GM10266 (cell line): ENCODE data around the gene BMP7.
"Not testable (repeated sequence)": the region's sequence is repeated elsewhere in the genome, so short reads cannot be mapped to it uniquely, and the experiment has no call there.

Experiments
- DNase-seq: peaks from one replicate; pipeline ENCODE4 v3.0.0; 2012; ENCODE audit errors: extremely low spot score
- TF ChIP-seq, protein P1 (sequence below): IDR thresholded peaks from 2 replicates; pipeline ENCODE4 v1.5.1; 2012; ENCODE audit warnings: mild to moderate bottlenecking, low read depth; ENCODE audit not compliant: control insufficient read depth, insufficient read depth; ENCODE audit errors: missing control alignments

Gene BMP7

DNA sequence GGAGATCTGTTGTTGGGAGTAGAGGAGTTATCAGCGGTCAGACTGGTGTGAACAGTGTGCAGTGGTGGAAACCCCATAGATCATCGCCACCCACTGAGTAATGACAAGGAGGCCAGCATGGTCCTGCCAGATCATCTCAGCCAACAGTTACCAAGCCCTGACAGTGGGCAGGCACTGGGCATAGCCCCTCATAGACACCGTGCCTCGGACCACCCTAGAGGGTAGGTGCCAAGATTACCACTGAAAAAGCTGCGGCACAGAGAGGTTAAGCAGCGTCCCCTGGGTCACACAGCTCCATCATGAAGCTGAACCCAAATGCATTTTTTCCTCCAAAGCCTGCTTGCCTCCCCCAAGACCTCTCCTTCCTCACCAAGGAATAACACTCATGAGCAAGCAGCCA lies 21.5 kb upstream of the BMP7 start:
- no peak for DNase-seq
- TF ChIP-seq, protein P1, sequence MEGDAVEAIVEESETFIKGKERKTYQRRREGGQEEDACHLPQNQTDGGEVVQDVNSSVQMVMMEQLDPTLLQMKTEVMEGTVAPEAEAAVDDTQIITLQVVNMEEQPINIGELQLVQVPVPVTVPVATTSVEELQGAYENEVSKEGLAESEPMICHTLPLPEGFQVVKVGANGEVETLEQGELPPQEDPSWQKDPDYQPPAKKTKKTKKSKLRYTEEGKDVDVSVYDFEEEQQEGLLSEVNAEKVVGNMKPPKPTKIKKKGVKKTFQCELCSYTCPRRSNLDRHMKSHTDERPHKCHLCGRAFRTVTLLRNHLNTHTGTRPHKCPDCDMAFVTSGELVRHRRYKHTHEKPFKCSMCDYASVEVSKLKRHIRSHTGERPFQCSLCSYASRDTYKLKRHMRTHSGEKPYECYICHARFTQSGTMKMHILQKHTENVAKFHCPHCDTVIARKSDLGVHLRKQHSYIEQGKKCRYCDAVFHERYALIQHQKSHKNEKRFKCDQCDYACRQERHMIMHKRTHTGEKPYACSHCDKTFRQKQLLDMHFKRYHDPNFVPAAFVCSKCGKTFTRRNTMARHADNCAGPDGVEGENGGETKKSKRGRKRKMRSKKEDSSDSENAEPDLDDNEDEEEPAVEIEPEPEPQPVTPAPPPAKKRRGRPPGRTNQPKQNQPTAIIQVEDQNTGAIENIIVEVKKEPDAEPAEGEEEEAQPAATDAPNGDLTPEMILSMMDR, result no peak

DNA sequence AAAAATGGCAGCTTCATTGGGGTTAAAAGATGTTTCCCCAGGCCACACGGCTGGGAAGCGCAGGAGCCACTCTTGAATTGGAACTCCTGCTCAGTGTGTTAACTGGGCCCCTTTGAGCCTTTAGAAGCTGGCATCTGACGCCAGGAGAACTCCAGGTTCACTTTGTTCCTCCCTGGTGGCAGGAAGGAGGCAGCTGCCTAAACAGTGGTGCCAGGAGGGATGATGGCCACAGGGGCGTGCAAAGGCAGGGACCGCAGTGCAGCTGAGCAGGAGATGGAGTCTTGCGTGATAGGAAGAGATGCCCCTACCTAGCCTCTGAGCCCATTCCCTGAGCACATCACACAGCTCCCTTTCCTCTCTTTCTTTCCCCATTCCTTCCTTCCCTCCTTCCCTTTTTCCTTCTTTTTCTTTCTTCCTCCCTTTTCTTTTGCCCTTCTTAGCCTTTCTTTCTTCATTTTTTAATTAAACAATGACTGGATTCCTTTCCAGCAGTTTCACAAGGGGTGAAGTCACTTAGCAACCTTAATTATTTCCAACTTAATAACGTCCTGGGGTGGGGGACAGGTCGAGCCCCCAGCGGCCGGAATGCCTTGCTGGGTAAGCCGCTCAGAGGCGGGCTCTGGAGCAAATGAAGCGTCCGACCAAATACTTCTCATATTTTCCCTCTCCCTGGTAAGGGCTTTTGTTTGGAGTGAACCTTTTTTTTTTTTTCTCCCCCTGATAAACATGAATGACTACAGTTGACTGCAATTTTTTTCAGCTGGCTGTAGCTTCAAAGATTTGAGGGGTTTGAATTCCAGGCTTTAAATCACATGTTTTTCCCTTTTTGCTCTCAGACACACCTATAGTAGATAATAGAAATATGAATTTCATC lies 20.8 kb upstream of the BMP7 start:
- no peak for DNase-seq
- TF ChIP-seq, protein P1, result no peak

DNA sequence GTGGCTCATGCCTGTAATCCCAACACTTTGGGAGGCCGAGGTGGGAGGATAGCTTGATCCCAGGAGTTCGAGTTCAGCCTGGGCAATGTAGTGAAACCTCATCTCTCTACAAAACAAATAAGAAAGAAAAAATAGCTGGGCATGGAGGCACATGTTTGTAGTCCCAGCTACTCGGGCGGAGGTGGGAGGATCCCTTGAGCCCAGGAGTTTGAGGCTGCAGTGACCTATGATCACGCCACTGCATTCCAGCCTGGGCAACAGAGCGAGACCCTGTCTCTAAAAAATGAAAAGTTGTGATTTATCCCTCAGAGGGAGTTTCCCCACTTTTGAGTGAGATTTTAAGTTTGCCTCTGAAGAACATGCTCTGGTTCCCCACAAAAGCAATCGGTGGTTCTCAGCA lies 17.4 kb upstream of the BMP7 start:
- no peak for DNase-seq
- TF ChIP-seq, protein P1, result no peak

DNA sequence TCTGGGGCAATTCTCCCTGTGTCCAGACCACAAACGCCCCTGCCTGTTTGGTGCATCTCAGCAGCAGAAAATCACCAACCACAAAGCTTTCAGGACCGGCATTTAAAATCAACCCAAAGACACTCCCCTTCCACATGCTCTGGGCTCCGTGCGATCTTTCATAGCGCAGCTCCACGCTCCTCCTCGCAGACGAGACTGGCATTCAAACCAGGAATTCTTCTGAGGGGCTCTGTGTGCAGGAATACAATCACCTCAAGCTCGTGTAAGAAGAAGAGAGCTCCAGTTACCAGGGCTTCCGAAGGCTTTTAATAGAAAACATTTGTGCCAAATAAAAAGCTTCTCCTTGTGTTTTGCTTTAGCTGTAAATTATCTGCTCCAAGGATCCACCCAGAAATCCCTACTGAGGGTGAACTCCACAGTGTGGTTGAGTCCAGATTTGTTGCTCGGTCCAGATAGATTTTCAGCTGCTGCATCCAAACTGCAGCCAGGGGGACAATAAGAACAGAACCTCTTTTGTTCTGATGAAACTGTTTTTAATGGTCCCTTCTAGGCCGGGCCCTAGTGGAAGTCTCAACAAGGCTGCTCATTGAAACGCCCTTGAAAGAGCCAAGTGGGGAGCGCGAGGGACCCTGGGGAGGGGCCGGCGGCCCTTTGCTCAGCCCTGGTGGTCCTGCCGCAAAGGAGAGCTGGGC lies 16.4 kb upstream of the BMP7 start:
- DNase-seq, result no peak
- TF ChIP-seq, protein P1, result no peak

DNA sequence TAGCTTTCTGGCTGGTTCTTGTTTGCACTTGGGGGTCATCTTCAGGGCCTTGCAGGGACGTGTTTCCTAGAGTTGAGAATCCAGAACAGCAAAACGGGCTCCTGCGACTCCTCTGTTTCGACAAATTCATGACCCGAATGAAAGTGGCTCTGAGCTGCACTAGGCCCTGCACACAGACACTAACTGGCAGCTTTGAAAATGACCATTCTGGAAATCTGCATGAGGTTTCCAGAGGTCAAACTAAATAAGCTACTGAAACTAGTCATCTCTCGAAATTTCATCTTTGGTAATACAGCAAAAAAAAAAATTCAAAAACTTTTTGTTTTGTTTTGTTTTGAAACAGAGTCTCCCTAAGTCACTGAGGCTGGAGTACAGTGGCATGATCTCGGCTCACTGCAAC lies 15.5 kb upstream of the BMP7 start:
- TF ChIP-seq, protein P1, result no peak
- DNase-seq, result no peak

DNA sequence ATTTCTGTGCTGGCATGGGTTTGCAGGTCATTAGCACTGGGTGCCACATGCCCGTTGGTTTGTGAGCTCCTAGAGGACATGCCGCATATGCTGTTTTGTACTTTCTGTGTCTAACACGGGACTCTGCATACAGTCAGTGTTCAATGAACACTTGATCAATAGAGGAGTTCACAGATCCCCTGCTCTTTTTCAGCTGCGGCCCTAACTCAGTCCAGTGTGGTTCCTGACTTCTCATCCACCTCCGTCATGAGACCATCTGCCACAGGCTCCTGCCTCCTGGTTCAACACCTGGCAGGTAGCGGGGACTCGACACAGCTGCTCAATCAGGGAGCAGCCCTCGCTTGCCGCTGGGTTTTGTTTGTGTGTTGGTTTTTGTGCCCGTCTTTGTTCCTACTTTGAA lies 13.8 kb upstream of the BMP7 start:
- TF ChIP-seq, protein P1, result no peak
- no peak for DNase-seq

DNA sequence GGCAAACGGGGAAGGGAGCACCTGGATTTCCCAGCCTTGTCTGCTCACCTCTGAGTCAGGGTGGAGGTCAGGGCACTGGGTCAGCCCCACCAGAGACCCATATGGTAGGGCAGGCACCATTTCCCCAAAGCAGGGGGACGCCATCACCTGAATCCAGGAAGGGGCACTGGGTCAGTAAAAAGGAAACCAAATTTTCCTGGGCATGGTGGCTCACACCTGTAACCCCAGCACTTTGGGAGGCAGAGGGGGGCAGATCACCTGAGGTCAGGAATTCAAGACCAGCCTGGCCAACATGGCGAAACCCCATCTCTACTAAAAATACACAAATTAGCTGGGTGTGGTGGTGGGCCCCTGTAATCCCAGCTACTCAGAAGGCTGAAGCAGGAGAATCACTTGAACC lies 13.1 kb upstream of the BMP7 start:
- DNase-seq, result not testable (repeated sequence)
